Medulla oblongata (tissue), 1 donor: ENCODE data around the gene PATE2.

Experiments
- DNase-seq: peaks from one replicate; pipeline ENCODE4 v3.0.0-alpha.2; 2015; ENCODE audit errors: extremely low spot score

The PATE2 gene

DNA sequence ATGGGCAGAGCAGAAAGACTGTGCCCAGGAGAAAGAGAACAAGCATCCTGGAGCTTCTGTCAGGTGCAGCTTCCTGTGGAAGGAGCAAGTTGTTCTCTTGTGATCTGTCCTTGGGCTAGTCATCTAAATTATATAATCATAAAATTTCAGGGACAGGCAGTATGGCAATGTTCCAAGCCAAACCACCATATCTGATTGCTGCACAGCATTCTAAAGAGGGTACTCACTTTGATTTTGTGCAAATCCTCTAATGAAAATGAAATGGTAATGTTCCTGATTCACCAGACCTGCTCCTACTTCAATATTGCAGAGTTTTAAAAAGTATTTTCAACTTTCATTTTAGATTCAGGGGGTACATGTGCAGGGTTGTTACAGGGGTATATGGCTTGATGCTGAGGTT lies at the start of gene PATE2:
PATE2 (minus strand) TSS at position 101 of the 400 bp plus-strand sequence; CDS start at position 46, 55 bp downstream.
- DNase-seq: no peak

DNA sequence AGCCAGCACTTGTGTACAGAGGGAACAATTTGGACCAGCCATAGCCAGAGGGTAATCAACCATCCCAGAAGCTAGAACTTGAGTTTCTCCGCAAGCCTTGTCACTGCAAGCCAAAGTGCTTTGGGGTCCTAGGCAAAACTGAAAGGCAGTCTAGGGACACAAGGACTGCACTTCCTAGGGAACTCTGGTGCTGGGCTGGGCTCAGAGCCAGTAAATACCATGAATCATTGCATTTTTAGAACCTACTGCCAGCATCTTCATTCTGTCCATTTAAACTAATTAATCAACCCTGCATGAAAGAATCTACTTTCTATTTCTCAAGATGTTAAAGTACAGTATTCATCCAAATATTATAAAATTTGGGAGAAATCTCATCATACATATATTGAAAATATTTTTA lies 29.3 kb upstream of the PATE2 start:
- no peak for DNase-seq

DNA sequence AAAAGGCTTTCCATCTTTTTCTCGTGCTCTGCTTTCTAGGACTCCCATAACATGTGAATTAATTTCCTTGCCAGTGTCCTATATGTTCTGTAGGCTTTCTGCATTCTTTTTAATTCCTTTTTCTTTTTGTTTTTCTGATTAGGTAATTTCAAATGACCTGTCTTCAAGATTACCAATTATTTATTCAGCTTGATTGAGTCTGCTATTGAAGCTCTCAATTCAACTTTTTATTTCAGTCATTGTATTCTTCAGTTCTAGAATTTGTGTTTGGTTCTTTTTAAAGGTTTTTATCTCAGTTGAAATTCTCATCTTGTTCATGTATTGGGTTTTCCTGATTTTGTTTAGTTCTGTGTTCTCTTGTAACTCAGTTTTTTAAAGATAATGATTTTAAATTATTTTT lies 23.8 kb upstream of the PATE2 start:
- no peak for DNase-seq

DNA sequence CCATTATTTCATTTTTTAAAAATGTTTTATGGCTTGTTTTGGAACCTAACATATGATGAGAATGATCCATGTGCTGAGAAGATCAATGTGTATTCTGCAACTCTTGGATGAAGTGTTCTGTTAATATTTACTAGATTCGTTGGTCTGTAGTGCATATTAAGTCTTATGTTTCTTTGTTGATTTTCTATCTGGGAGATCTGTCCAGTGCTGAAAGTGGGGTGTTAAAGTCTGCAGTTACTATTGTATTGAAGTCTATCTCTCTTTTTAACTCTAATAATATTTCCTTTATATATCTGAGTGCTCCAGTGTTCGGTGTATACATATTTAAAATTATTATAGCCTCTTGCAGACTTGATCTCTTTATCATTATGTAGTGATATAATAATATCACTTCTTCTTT lies 21.2 kb upstream of the PATE2 start:
- no peak for DNase-seq

DNA sequence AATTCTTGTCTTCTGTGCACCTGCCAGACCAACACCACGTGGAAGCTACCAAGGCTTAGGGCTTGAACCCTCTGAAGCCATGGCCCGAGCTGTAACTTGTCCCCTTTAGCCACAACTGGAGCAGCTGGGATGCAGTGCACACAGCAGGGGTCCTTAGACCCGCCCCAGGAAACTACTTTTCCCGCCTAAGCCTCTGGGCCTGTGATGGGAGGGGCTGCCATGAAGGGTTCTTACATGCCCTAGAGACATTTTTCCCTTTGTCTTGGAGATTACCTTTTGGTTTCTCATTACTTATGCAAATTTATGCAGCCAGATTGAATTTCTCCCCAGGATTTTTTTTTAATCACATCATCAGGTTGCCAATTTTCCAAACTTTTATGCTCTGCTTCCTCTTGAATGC lies 19.0 kb upstream of the PATE2 start:
- no peak for DNase-seq

DNA sequence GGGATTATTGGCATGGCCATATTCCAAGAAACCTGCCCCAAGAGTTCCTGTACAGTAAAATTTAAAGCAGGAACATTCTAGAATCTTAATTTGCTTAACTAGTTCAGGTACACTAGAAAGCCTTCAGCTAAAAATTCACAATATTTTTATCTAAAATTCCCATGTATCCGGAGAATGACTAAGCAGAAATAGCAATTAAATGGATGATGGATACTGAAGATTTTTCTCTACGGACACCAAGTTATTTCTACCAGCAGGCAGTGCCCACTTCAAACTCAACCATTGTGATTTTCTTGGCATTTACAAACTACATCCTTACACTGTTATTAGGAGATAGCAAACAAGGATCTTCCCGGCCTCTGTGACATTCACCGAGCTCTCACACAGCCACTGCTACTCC lies 12.2 kb upstream of the PATE2 start:
- DNase-seq: no peak

DNA sequence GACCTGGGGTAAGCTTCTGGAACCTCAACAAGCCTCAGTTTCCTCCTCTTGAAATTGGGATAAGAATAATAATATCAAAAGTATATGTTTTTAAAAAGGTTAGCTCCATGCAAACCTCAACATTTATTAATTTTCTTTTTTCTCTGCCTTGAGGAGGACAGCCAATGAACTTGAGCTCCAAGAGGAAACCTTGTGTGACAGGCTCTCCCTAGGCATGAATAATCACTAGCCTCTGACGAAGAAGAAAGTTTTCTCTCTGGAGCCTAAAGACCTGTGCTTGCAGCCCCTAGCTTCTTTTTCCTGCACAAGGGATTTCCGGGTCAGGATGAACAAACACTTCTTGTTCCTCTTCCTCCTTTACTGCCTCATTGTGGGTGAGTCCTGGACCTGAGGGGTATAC lies 9.2 kb upstream of the PATE2 start, which contains the start of gene PATE3:
PATE3 (plus strand) TSS at position 301 of the 400 bp plus-strand sequence; CDS start at position 326, 25 bp downstream.
- DNase-seq: no peak

DNA sequence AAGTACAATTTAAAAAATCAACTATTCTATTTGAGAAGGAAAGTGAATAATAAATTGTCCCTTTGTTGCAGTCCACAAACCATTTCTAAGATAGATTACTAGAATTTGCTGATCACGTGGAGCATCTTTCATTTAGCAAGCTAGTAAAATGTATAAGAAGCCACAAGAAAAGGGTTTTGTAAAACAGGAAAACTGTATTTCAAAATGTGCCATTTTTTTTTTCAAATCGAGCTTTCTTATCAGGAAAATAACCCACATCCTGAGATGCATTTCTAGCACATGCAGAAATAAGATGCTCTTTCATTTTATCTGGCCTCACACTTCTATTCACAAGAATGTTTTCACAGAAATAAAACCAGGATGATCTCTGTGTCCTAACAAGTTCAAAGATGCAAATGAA lies 6.0 kb upstream of the PATE2 start:
- no peak for DNase-seq

DNA sequence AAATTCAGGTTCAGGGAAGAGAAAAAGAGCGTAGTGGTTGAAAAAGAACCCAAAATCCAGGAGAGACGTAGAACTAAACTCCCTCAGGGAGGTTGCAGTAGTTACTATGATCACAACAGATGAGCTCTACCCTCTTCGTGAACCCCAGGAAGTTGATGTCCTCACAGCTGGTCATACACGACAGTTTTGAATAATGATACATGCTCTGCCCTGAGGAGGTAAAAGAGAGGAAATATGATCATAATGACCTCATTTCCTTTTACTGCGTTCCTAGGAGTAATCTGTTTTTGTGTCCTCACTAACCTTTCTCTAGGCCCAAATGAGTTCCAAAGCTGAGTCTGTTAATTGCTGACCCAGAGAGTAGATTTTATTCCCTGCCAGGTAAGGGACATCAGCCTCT lies 1.3 kb downstream of the PATE2 start:
- no peak for DNase-seq

DNA sequence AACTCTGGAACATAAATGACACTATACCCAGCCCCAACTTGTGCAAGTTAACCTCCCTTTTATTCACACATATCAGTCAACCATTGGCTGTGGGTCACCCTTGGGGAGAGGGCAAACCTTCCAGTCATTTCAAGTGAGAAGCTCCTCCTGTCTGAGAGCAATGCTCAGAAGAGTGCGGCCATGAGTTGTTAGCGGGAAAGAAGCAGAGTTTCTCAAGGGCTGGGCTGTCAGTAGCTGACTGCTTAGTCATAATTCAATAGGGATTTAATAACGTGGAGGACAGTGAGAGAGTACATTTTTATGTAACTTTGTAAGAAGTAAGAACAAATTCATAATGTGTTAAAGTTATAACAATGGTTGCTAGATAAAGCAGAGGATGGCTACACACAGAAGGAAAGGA lies 5.1 kb downstream of the PATE2 start:
- DNase-seq: no peak

DNA sequence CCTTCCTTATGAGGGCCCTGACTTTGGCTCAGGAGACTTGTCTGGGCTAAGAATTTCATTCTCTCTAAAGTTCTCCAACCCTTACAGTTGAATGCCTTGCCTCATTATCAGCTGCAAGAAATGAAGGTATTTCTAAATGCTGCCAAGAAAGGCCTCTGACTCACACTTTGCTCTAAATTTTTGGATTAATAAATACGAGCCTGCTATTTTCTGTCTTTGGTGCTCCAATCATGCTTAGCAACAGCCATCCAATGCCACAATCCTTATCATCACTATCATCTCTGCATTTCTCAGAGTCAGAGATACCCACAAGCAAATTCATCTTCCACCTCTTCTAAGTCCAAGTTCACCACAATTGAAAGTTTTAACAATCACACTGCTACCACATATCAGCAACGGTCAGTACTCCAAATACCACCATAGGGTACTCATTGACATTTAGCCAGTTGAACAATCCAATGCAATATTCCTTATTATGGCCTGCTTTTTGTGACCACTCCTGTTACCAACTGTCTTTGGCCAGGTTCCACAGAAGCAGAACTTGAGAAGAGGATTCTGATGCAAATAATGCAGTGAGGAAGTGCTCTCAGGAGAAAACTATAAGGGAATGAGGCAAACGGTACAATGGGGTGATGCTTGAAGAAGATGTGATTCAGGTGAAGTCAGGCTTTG lies 5.7 kb downstream of the PATE2 start:
- DNase-seq: no peak

DNA sequence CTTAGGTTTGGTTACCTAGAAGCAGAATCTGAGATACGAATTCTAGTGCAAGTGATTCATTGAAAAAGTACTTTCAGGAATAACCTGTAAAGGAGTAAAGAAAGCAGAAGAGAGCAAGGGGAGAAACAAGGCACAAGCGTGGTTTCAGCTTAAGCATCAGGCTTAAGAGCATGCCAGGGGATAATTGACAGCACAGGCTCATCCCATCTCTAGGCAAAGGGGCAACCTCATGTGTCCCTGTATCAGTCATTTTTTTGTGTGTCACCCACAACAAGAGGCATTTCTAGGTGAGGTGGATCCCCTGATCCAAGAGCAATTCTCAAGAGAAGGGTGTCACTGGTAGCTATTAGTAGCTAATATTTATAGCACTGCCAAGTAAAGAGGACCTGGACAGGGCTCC lies 8.0 kb downstream of the PATE2 start:
- no peak for DNase-seq

DNA sequence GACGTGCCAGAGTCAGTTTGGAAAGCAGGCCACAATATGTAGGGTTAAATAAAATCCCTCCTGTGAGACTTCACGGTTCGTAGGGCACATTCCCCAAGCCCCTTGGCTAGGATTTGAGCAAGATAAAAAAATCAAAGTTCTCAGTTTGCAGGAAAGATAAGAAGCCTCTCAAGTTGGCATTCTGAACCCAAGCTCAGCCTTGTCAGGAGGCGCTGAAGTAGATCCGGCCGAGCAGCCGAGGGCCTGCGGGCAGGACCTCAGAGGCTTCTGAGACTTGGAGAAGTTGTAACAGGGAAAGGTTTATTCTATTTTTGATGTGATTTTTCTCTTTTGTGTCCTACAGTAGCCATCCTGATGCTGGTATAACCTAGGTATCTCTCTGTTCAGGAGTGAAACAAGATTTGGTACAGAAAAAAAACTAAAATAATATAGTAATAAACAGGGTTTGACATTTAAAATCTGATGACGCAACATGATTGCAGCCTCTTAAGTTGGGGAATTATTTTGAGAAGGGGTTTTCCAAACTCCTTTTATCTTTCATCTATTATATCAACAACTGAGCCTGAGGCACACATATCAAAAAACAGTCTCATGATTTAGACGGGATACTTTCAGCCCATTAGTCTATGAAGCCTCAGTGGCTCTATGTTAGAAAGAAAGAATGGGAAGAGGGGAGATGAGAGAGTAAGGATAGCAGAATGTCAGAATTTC lies 10.1 kb downstream of the PATE2 start:
- no peak for DNase-seq

DNA sequence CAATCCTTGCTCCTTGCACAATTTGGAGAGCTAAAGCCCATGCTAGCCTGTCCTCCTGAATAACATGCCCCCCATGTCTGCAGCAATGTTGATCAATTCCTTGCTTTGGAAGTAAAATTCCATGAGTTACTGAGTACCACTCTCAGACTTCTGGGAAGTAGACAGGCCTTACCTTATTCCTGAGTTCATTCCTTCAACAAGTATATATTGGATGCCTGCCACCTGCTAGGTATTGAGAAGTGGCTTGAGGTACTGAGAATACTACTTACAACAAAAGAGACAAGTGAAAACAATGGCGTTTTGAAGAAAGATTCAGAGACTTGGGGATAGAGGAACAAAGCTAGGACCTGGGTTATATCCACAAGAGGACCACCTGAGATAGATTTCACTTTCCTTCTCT lies 12.4 kb downstream of the PATE2 start:
- no peak for DNase-seq

DNA sequence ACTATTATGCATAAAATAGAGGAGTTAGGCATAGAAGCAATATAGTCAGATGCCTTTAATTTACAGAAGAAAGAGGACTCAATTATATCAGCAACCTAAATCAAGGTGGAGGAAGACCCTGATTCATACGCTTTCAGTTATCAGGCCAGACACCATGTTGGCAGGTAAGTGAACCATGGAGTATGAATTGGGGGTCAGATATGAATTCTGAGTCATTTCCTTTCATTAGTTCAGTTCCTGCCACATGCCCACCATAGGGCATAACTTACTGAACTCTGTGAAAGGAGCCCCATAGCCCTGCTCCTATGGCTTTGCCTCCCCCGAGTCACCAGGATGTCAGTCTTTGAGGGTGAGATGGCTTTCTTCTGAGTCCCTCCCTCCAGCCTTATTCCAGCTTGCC lies 15.1 kb downstream of the PATE2 start:
- DNase-seq: no peak

DNA sequence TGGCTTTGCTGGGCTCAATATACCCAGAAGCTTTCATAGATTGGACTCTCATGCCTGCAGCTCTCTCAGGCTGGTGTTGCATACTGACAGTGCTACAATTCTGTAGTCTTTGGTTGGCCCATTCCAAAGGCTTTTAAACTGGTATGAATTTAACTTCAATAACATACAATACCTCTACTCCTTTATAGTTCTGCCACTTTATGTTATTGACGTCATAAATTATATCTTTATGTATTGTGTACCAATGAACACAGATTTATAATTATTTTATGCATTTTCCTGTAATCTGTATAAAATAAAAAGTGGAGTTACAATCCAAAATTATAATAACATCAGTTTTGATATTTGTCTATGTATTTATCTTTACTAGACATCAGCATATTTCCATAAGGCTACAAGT lies 16.2 kb downstream of the PATE2 start:
- no peak for DNase-seq

DNA sequence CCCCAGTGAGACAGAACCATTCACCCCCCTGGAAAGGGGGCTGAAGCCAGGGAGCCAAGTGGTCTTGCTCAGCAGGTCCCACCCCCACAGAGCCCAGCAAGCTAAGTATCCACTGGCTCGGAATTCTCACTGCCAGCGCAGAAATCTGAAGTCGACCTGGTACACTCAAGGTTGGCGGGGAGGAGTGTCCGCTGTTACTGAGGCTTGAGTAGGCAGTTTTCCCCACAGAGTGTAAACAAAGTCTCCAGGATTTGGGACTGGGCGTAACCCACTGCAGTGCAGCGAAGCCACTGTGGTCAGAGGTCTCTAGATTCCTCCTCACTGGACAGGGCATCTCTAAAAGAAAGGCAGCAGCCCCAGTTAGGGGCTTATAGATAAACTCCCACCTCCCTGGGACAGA lies 22.6 kb downstream of the PATE2 start:
- no peak for DNase-seq

DNA sequence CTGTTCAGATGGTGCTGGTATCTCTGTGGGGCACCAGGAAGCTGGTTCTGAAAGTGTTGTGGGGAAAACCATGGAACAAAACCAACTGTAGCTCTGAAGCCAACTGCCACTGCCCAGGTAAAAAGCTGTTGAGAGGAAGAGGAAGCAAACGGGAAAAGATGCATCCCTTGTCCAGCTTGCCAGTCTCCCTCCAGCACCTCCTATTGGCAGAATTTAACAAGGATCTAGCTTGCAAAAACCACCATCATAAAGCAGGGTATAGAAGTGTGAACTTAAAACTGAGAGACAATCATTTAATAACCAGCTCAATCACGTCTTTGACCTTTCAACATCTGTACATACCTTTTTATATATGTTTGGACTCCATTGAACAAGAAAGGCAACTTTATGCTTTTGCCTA lies 28.0 kb downstream of the PATE2 start:
- no peak for DNase-seq

DNA sequence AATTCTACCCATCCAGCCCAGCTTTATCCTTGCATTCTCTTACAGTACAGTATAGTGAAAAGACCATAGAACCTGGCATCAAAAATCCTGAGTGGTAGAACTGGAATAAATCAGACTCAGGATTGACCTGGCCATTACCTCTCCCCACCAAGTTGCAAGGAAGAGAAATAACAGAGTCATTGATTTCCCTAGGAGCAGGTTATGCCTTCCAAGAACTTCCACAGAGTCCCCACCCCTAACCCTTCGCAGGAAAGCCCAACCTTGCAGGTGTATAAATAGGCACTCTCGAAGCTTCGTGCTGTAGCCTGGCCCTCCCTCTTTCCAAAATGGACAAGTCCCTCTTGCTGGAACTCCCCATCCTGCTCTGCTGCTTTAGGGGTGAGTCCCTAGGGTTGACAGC lies 32.6 kb downstream of the PATE2 start, which contains the start of gene PATE1:
PATE1 (plus strand) TSS at position 301 of the 400 bp plus-strand sequence; CDS start at position 327, 26 bp downstream.
- no peak for DNase-seq

DNA sequence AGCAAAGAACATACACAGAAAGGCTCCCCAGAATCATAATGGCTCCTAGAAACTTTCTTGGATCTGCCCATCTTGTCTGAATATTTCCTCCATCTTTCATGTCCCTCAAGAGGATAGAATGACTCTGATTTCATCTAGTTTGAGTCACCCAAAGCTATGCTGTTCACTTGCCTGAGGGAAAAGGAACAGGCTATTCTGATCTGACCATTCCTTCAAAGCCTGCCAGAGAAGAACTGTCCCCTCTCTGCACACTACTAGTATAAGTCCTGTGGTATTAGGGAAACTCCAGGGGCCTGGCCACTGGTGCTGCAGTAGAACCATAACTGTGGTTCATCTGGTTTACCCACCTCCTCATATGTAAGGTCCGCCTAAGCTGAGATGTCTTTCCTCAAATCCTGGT lies 34.9 kb downstream of the PATE2 start:
- no peak for DNase-seq

DNA sequence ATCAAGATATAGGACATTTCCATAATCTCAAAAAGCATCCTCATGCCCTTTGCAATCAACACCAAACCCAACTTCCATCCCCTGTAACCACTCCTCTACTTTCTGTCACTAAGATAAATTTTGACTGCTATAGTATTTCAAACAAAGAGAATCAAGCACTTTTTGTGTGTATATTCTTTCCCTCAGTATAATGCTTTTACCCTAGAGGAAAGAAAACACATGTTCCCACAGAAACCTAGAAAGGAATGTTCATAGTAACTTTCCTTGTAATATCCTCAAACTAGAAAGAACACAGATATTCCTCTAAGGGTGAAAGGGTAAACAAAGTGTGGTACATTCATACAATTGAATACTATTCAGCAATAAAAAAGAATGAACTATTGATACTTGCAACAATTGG lies 38.0 kb downstream of the PATE2 start:
- no peak for DNase-seq

DNA sequence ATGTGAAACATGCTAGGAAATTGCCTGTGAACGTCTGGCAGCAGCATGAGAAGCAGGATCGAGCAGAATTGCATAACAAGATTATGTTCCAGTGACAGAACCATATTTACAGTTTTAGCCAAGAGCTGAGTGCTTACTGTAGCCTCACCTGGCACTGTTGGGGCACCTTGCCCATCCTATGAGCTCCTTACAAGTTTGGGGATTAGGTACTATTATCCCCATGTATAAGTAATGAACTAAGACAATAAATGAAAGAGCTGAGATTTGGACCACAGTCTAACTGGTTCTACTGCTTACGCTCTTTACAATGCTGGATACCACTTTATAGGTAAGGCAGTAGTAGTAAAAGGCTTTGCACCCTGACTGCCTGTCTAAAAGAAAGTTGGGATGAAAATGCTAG lies 49.7 kb downstream of the PATE2 start:
- no peak for DNase-seq
